ACC112 (cell line): ENCODE data around the gene HGS.

Experiments used
- H2AFZ ChIP-seq: fragments of 200-600 bp; sonication (generic); one replicate; pipeline ENCODE4 v1.6.0; 2017; ENCODE audit warnings: antibody characterized with exemption, low read length; ENCODE audit not compliant: unreplicated experiment
- H3K27ac ChIP-seq: fragments of 200-600 bp; sonication (generic); 2 replicates; pipeline ENCODE4 v1.5.1; 2014; ENCODE audit warnings: low read depth, mild to moderate bottlenecking, antibody characterized with exemption, low read length, moderate library complexity
- H3K27me3 ChIP-seq: fragments of 200-600 bp; sonication (generic); 2 replicates; pipeline ENCODE4 v1.6.1; 2014; ENCODE audit warnings: mild to moderate bottlenecking, antibody characterized with exemption, low read length, moderate library complexity, mixed read lengths; ENCODE audit not compliant: insufficient read depth
- H3K36me3 ChIP-seq: fragments of 200-600 bp; sonication (generic); 2 replicates; pipeline ENCODE4 v1.6.1; 2016; ENCODE audit warnings: mild to moderate bottlenecking, antibody characterized with exemption, low read length, moderate library complexity, mixed read lengths; ENCODE audit not compliant: insufficient read depth
- H3K4me1 ChIP-seq: fragments of 200-600 bp; sonication (generic); one replicate; pipeline ENCODE4 v1.6.1; 2016; ENCODE audit warnings: low read length, mixed read lengths; ENCODE audit not compliant: insufficient read depth, unreplicated experiment, control insufficient read depth
- H3K4me3 ChIP-seq: fragments of 200-600 bp; sonication (generic); 2 replicates; pipeline ENCODE4 v1.5.1; 2014; ENCODE audit warnings: mild to moderate bottlenecking, low read depth, low read length
- H3K79me2 ChIP-seq: fragments of 200-600 bp; sonication (generic); one replicate; pipeline ENCODE4 v1.6.0; 2016; ENCODE audit warnings: low read length; ENCODE audit not compliant: control insufficient read depth, unreplicated experiment, insufficient read depth

HGS gene

DNA sequence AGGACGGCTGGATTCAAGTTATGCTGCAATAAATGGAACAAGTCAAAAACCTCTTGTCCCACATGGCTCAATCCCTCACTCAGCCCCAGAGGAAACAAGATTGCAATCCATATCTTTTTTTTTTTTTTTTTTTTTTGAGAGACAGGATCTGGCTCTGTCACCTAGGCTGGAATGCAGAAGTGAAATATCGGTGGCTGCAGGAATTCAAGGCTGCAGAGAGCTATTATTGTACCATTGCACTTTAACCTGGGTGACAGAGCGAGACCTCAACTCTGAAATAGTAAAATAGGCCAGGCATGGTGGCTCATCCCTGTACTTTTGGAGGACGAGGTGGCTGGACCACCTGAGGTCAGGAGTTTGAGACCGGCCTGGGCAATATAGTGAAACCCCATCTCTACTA, 24.8 kb upstream of the HGS start:
- Histone ChIP-seq H3K4me3 (no peak overlapping the region), H3K27ac (no peak overlapping the region), H3K36me3 (no peaks in the 10 kb centered on the region), H3K27me3 (no peaks in the 10 kb centered on the region), H3K4me1 (no peaks in the 10 kb centered on the region), H3K79me2 (no peaks in the 10 kb centered on the region), H2AFZ (no peak overlapping the region)

DNA sequence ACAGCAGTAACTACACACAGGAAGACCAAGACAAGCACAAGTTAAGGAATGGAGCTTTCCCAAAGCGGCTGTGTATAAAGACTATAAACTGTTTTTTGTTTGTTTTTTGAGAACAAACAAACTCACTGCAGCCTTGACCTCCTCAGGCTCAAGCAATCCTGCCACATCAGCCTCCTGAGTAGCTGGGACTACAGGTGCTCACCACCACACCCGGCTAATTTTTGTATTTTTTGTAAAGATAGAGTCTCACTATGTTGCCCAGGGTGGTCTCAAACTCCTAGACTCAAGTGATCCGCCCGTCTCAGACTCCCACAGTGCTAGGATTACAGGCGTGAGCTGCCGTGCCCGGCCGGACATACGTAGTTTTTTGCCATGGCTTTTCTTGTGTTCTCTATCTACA, 23.4 kb upstream of the HGS start:
- H2AFZ ChIP-seq: no peak overlapping the region
- peaks cover 6% of the 10 kb centered on the region for H3K4me1 ChIP-seq
- H3K27me3 ChIP-seq: no peaks in the 10 kb centered on the region
- H3K4me3 ChIP-seq: no peak overlapping the region
- H3K79me2 ChIP-seq: peaks cover 9% of the 10 kb centered on the region
- no peaks in the 10 kb centered on the region for H3K36me3 ChIP-seq
- no peak overlapping the region for H3K27ac ChIP-seq

DNA sequence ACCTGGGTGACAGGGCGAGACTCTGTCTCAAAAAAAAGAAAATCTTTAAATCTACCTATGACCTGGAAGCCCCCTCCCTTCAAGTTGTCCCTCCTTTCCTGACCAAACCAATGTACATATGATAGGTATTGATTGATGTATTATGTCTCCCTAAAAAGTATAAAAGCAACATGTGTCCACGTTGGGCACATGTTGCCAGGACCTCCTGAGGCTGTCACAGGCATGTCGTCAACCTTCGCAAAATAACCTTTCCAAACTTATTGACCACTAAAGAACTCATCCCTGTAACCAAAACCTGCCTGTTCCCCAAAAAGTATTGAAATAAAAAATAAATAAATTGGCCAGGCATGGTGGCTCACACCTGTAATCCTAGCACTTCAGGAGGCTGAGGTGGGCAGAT, 21.8 kb upstream of the HGS start:
- Histone ChIP-seq H3K79me2 (peaks cover 16% of the 10 kb centered on the region), H3K27ac (no peak overlapping the region), H3K36me3 (no peaks in the 10 kb centered on the region), H3K4me3 (no peak overlapping the region), H3K27me3 (no peaks in the 10 kb centered on the region), H2AFZ (no peak overlapping the region), H3K4me1 (peaks cover 9% of the 10 kb centered on the region)

DNA sequence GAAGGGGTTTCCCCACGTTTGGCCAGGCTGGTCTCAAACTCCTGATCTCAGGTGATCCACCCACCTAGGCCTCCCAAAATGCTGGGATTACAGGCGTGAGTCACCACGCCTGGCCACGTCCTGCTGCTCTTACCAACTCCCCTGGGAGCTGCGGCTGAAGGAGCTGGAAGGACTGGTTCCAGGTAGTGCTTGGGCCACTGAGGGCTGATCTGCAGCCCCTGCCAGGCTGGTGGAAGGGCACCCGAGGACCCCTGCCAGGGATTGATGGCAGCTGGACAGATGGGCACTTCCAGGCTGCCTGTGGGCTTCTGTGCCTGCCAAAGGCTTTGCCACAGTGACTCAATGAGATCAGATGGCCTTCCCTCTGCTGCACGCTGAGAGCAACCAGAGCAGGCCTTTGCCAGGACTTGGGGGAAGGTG, 19.8 kb upstream of the HGS start:
- H3K36me3 ChIP-seq: no peaks in the 10 kb centered on the region
- peaks cover 17% of the 10 kb centered on the region for H3K4me1 ChIP-seq
- no peak overlapping the region for H3K27ac ChIP-seq
- H3K79me2 ChIP-seq: peaks cover 27% of the 10 kb centered on the region
- H2AFZ ChIP-seq: no peak overlapping the region
- no peak overlapping the region for H3K4me3 ChIP-seq
- no peaks in the 10 kb centered on the region for H3K27me3 ChIP-seq

DNA sequence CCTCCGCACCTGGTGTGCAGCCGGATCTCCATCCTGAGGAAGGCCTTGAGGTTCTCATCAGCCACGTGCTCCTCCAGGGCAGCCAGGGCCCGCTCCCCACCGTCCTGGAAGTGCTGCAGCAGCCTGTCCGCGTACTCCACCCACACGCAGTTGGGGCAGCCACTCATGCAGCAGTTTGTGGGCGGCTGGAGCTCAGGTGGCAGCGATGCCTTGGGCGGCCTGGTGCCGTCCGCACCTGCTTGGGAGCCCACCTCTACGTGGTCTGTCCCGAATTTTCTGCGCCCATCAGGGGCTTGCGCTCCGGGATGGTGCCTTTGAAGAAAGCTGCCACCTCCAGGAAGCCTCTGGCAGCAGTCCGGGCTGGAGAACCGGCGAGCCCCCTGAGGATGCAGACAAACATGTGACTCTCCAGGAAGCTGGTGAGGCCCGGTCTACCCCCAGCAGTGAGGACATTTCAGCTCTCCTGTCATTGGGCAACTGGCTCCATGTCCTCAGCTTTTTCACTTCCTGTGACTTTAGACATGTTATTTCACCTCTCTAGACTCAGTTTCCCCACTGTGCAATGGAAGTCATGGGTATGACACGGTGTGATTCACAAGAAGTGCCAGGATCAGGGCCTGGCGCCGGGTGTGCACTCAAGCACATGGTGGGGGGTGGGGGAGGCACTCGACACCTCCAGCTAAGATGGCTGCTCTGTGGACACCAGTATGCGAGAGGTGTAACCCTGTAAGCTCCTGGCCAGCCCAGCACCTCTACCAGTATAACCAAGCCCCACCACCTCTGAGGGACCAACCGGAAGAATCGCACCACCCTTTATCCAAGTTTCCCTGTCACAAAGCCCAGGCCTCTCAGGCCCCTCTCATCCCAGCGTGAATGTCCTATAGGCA, 18.4 kb upstream of the HGS start:
- Histone ChIP-seq H3K79me2 (peaks cover 32% of the 10 kb centered on the region), H3K27me3 (no peaks in the 10 kb centered on the region), H3K4me1 (peaks cover 17% of the 10 kb centered on the region), H2AFZ (peak overlapping the region; percentile 19), H3K4me3 (peak overlapping the region; percentile 85), H3K36me3 (peaks cover 3% of the 10 kb centered on the region; the same call in 1 of the 2 replicates), H3K27ac (peak overlapping the region; percentile 57)

DNA sequence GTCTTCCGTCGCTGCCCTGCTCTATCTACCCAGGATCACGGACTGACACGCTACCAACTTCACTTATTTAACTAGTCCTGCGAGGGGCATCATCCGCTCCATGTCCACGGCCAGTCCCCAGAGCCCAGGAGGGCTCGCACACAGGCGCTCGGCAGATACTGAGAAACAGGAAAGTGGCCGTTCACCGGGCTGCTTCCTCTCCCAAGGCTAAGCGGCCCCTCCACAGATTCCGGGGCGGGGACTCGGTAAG, 17.8 kb upstream of the HGS start:
- no peaks in the 10 kb centered on the region for H3K27me3 ChIP-seq
- peaks cover 3% of the 10 kb centered on the region; the same call in 1 of the 2 replicates for H3K36me3 ChIP-seq
- peaks cover 35% of the 10 kb centered on the region for H3K79me2 ChIP-seq
- H3K4me1 ChIP-seq: peaks cover 17% of the 10 kb centered on the region
- H3K4me3 ChIP-seq: peak overlapping the region; percentile 85
- H2AFZ ChIP-seq: peak overlapping the region; percentile 19
- H3K27ac ChIP-seq: peak overlapping the region; percentile 57

DNA sequence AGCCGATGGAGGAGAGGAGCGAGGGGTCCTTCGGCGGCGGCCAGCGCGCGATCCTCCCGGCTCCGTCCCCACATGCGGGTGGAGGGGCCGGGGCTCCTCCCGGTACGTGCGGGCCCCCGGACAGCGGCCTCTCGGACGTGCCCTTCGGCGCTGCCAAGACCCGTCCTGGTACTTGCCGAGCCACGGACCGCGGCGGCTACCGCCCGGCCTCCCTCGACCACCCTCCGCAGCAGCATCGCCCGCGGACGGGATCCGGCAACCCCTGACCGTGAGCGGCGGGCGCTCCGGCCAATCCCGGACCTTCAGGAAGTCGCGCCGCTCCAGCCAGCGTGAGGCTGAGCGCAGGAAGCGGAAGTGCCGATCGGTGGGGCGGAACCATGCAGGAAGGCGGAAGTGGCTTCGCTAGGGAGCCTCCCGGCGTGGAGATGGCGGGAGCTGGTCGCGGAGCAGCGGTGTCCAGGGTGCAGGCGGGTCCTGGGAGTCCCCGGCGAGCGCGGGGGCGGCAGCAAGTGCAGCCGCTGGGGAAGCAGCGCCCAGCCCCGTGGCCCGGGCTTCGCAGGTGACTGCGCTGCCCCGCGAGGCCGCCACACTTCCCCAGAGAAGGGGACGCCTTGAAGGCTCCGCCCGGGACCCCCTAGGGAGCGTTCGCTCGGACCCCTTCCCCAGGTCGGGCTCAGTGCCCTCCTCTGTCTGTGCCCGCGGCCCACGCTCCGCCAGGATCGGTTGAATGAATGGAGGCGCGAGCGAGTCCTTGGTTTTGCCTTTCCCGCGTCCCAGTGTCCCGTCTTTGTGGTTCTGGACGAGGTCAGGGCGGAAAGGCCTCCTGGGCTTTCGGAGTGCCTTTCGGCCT, 17.2 kb upstream of the HGS start, which contains the start of the genes CCDC137 and OXLD1:
Gene CCDC137, plus strand, starts transcription at position 396 of the 850 bp plus-strand sequence. Its CDS starts 30 bp downstream, at position 426.
Gene OXLD1, minus strand, starts transcription at position 264 of the 850 bp plus-strand sequence. Its CDS starts 28 bp downstream, at position 236.
- Histone ChIP-seq H3K4me1 (peaks cover 17% of the 10 kb centered on the region), H2AFZ (peak within 1 kb of the TSS; percentile 51), H3K36me3 (peaks cover 3% of the 10 kb centered on the region; the same call in 1 of the 2 replicates), H3K79me2 (peaks cover 37% of the 10 kb centered on the region), H3K4me3 (peak within 1 kb of the TSS; percentile 85), H3K27ac (peak within 1 kb of the TSS; percentile 62), H3K27me3 (no peaks in the 10 kb centered on the region)

DNA sequence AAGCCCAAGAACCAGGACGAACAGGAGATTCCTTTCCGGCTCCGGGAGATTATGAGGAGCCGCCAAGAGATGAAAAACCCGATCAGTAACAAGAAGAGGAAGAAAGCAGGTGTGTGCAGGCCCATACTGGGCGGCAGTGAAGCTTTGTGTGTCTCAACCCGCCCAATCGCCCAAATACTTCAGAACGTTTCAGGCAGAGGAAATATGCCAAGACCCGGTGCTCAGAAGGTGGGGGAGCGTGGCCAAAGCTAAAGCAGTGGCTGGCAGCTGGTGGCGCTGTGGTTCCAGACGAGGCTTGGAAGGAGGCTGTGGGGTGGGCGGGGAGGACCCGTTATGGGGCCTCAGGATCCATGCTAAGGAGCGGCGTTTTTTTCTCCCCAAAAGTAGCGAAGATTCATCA, 16.1 kb upstream of the HGS start:
- H3K27ac ChIP-seq: no peak overlapping the region

DNA sequence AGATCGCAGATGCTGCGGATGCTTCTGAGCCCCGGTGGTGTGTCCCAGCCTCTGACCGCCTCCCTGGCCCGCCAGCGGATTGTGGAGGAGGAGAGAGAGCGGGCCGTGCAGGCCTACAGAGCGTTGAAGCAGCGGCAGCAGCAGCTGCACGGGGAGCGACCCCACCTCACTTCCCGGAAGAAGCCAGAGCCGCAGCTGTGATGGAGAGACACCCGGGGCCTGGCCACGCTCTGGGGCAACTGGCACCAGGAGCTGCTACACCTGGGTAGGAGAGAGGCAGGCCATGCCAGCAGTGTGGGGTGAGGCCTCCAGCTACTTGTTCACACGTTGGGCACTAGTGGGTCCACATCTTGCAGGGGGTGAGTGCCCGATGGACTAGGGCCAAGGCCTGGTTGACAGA, 11.3 kb upstream of the HGS start:
- no peak overlapping the region for H3K27ac ChIP-seq
- peaks cover 20% of the 10 kb centered on the region for H3K79me2 ChIP-seq
- H3K4me1 ChIP-seq: peaks cover 8% of the 10 kb centered on the region
- no peak overlapping the region for H2AFZ ChIP-seq
- no peak overlapping the region for H3K4me3 ChIP-seq
- no peaks in the 10 kb centered on the region for H3K27me3 ChIP-seq
- H3K36me3 ChIP-seq: peaks cover 6% of the 10 kb centered on the region

More for the DNA sequence above, 16.1 kb upstream of the HGS start:
- Histone ChIP-seq H3K27me3 (no peaks in the 10 kb centered on the region), H3K36me3 (peaks cover 4% of the 10 kb centered on the region), H2AFZ (no peak overlapping the region), H3K79me2 (peaks cover 37% of the 10 kb centered on the region), H3K4me1 (peaks cover 17% of the 10 kb centered on the region), H3K4me3 (peak overlapping the region; percentile 85)

DNA sequence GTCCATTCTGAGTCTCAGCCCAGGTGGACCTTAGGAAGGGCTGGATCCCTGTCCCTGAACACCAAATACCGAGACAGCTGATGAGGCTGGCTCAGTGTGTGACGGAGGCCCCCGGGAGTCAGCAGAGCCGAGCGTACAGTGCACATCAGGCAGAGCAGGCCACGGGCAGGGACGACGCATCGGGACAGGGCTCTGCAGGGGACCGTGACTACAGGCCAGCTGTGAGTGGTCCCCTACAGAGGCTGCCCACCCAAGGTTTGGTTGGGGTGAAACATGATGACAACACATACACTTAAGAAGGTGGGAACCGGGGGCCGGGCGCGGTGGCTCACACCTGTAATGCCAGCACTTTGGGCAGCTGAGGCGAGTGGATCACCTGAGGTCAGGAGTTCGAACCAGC, 10.9 kb upstream of the HGS start:
- H3K27me3 ChIP-seq: no peaks in the 10 kb centered on the region
- peaks cover 16% of the 10 kb centered on the region for H3K79me2 ChIP-seq
- peaks cover 6% of the 10 kb centered on the region for H3K36me3 ChIP-seq
- H2AFZ ChIP-seq: no peak overlapping the region
- no peak overlapping the region for H3K27ac ChIP-seq
- H3K4me3 ChIP-seq: no peak overlapping the region
- peaks cover 3% of the 10 kb centered on the region for H3K4me1 ChIP-seq
